ENCODE results near the gene IL6ST. TPM values are rescaled to one million over a fixed set of nuclear protein-coding genes. Genes with fewer than 3 reads are reported as not detected.

The IL6ST gene
- polyA plus RNA-seq, 1 donor (not counting 4 experiments of a cell fraction or from before 2014, with no cell fraction given), result 41.3 TPM

- Histone ChIP-seq H3K4me1 (ENCODE audit: control insufficient read depth, extremely low read depth, insufficient read depth, low read length) (no peaks in the 10 kb centered on the region), H4K20me1 (ENCODE audit: control insufficient read depth, extremely low read depth, insufficient read depth, low read length) (no peaks in the 10 kb centered on the region), H3K79me2 (ENCODE audit: control insufficient read depth, insufficient read depth, low read length) (no peaks in the 10 kb centered on the region), H3K36me3 (ENCODE audit: control insufficient read depth in 2 of 2, extremely low read depth in 1 of 2, insufficient read depth in 2 of 2, low read length in 2 of 2) (peaks cover 0 to 1% of the 10 kb centered on the region in 2 experiments), H3K9me1 (ENCODE audit: control insufficient read depth, extremely low read depth, insufficient read depth, low read length) (no peaks in the 10 kb centered on the region), H3K4me3 (ENCODE audit: control insufficient read depth in 2 of 3, extremely low read depth in 1 of 3, insufficient read depth in 2 of 3, low read depth in 1 of 3, low read length in 3 of 3) (no peak overlapping the region), H3K4me2 (ENCODE audit: control insufficient read depth, extremely low read depth, insufficient read depth, low read depth, low read length) (no peak overlapping the region), H3K27me3 (ENCODE audit: control insufficient read depth, extremely low read depth, insufficient read depth, low read length) (no peaks in the 10 kb centered on the region), H3K9ac (ENCODE audit: control insufficient read depth, extremely low read depth, insufficient read depth, low read length) (no peak overlapping the region), H3K9me3 (ENCODE audit: control insufficient read depth, low read depth, low read length) (no peaks in the 10 kb centered on the region), H2AFZ (ENCODE audit: control insufficient read depth, low read length) (no peak overlapping the region), H3K27ac (ENCODE audit: control insufficient read depth, insufficient read depth, low read length) (no peak overlapping the region)
- DNase-seq (ENCODE audit: low read depth, low spot score), result no peak
- FAIRE-seq, result no peak
- TF ChIP-seq EZH2 (IDR thresholded peaks at IDR 0.05; ENCODE audit: low read length) (no peak), CTCF (optimal IDR thresholded peaks at IDR 0.05 in 1 of 3, IDR thresholded peaks at IDR 0.05 in 1 of 3, conservative IDR thresholded peaks at IDR 0.05 in 1 of 3; ENCODE audit: extremely low read depth in 1 of 3, insufficient read depth in 2 of 3, low read length in 3 of 3) (no peak)
- dilution Hi-C loops (cut with MboI; ENCODE audit: extremely low pct_ligation_motif_present, low sequenced_read_pairs), result no loop called here
Measured at GRCh38 chr5:55917402-55918086, 77.2 kb downstream of the IL6ST start.

DNA sequence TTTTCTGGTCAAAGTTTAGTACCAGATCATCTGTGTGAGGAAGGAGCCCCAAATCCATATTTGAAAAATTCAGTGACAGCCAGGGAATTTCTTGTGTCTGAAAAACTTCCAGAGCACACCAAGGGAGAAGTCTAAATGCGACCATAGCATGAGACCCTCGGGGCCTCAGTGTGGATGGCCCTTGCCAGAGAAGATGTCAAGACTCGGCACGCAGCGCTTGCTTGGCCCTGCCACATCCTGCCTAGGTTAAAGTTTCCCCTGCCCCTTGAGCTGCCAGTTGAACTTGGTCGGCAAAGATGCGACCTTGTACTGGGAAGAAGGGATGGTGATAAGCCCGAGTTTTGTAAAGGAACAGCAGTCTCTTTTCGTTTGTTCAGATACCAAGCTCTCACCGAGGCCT is 77.8 kb downstream of the IL6ST start:
- Histone ChIP-seq H3K4me2 (ENCODE audit: control insufficient read depth, extremely low read depth, insufficient read depth, low read depth, low read length) (no peak overlapping the region), H3K9me3 (ENCODE audit: control insufficient read depth, low read depth, low read length) (no peaks in the 10 kb centered on the region), H2AFZ (ENCODE audit: control insufficient read depth, low read length) (no peak overlapping the region), H3K4me3 (ENCODE audit: control insufficient read depth in 2 of 3, extremely low read depth in 1 of 3, insufficient read depth in 2 of 3, low read depth in 1 of 3, low read length in 3 of 3) (no peak overlapping the region), H3K79me2 (ENCODE audit: control insufficient read depth, insufficient read depth, low read length) (no peaks in the 10 kb centered on the region), H3K9me1 (ENCODE audit: control insufficient read depth, extremely low read depth, insufficient read depth, low read length) (no peaks in the 10 kb centered on the region), H3K27ac (ENCODE audit: control insufficient read depth, insufficient read depth, low read length) (no peak overlapping the region), H4K20me1 (ENCODE audit: control insufficient read depth, extremely low read depth, insufficient read depth, low read length) (no peaks in the 10 kb centered on the region), H3K36me3 (ENCODE audit: control insufficient read depth in 2 of 2, extremely low read depth in 1 of 2, insufficient read depth in 2 of 2, low read length in 2 of 2) (peaks cover 0 to 1% of the 10 kb centered on the region in 2 experiments), H3K9ac (ENCODE audit: control insufficient read depth, extremely low read depth, insufficient read depth, low read length) (no peak overlapping the region), H3K4me1 (ENCODE audit: control insufficient read depth, extremely low read depth, insufficient read depth, low read length) (no peaks in the 10 kb centered on the region), H3K27me3 (ENCODE audit: control insufficient read depth, extremely low read depth, insufficient read depth, low read length) (no peaks in the 10 kb centered on the region)
- dilution Hi-C loops (cut with MboI; ENCODE audit: extremely low pct_ligation_motif_present, low sequenced_read_pairs), result no loop called here
- TF ChIP-seq CTCF (optimal IDR thresholded peaks at IDR 0.05 in 1 of 3, IDR thresholded peaks at IDR 0.05 in 1 of 3, conservative IDR thresholded peaks at IDR 0.05 in 1 of 3; ENCODE audit: extremely low read depth in 1 of 3, insufficient read depth in 2 of 3, low read length in 3 of 3), result no peak
- no peak for TF ChIP-seq EZH2 (IDR thresholded peaks at IDR 0.05; ENCODE audit: low read length)
- FAIRE-seq (no peak), DNase-seq (ENCODE audit: low read depth, low spot score) (no peak)

Measured in keratinocyte (primary cell).